RWPE1 (cell line): ENCODE data around the gene PBX3.

Experiments used
- CTCF ChIA-PET: fragments of 350-600 bp; sonication (Branson Sonifier 250); formaldehyde crosslinking; extraction: SDS; loops from one replicate; lab custom pipeline; 2021; lab: Yijun Ruan, JAX
- POLR2A ChIA-PET: fragments of 400-600 bp; formaldehyde crosslinking; extraction: SDS; loops from one replicate; lab custom pipeline; 2020; ENCODE audit warnings: antibody characterized with exemption; ENCODE audit not compliant: low non-redundant PET; lab: Yijun Ruan, JAX
- DNase-seq: peaks from one replicate; pipeline ENCODE4 v3.0.0; 2012; ENCODE audit warnings: low spot score
- H3K27ac ChIP-seq: fragments of 450-650 bp; 2 replicates; pipeline ENCODE4 v1.5.1; 2017
- TF ChIP-seq, protein P1 (sequence below): fragments of 450-650 bp; conservative IDR thresholded peaks from 2 replicates; pipeline ENCODE4 v1.5.1; 2017; ENCODE audit warnings: low read depth, mild to moderate bottlenecking

PBX3 gene

DNA sequence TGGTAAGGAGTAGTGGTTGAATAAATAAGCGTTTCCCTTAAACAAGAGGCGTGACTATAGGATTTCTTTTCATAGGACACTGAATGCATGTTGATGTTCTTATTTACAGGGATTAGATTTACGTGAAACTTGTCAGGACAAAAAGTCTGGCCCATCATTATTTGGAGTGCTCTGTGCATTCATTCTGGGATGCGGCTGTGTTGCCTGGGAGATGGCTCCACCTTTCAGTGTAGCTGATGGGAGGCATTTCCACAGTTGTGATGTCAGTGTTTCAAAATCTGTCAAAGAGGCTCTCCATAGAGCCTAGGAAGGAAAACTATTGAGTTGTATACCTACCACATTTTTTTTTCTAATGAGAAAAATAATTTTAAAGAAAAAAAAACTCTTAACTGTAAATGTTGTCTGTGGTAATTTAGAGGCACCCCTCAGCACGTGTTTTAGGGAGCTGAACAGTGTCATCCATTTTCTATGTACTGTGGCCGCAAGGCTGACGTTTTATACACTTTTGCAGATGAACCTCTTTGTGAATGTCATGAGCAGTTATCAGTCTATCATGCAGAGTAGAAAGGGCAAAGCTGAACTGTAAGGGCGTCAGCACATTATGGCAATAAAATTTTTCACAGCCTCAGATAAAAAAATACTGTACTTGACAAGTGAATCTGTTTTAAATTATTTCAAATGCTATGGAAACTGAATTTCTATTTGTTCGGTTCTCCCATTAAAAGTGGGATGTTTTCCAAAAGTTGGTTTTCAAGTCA, 202.7 kb downstream of the PBX3 start:
- DNase-seq: no peak
- TF ChIP-seq, protein P1, sequence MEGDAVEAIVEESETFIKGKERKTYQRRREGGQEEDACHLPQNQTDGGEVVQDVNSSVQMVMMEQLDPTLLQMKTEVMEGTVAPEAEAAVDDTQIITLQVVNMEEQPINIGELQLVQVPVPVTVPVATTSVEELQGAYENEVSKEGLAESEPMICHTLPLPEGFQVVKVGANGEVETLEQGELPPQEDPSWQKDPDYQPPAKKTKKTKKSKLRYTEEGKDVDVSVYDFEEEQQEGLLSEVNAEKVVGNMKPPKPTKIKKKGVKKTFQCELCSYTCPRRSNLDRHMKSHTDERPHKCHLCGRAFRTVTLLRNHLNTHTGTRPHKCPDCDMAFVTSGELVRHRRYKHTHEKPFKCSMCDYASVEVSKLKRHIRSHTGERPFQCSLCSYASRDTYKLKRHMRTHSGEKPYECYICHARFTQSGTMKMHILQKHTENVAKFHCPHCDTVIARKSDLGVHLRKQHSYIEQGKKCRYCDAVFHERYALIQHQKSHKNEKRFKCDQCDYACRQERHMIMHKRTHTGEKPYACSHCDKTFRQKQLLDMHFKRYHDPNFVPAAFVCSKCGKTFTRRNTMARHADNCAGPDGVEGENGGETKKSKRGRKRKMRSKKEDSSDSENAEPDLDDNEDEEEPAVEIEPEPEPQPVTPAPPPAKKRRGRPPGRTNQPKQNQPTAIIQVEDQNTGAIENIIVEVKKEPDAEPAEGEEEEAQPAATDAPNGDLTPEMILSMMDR: no peak
- ChIA-PET CTCF (interaction anchor here (0.5 to 0.7 kb wide), 4 partner anchors 10 to 408 kb away, joined by 3 to 5 read pairs (median 3); no protein-coding TSS in a partner anchor), POLR2A (no interaction called here)
- no peak overlapping the region for H3K27ac ChIP-seq

DNA sequence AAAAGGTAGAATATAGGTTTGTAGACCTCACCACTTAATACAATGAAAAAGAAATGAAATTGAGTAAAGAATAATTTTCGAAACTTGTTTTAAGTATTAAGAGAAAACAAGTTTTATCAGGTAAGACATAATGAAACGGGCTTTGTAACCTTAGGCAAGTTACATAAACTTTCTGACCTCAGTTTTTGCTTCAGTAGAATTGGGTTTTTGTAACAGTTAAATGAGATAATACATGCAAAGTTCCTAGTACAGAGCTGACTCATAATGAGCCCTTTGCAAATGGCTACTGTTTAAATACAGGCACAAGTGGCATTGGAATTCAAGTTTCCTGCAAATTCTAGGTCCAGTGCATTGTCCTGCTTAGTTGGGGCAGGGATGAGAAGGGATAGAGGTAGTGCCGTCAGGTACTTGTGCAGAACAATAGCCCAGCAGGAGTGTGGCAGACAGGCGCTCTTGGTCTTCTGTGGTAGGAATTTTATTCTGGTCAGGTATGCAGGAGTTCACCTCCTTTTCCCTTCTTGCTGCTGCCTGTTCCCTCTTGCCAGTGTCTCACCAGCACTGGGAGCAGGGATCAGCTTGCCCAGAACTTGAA, 203.8 kb downstream of the PBX3 start:
- no peak for DNase-seq
- CTCF ChIA-PET: no interaction called here

DNA sequence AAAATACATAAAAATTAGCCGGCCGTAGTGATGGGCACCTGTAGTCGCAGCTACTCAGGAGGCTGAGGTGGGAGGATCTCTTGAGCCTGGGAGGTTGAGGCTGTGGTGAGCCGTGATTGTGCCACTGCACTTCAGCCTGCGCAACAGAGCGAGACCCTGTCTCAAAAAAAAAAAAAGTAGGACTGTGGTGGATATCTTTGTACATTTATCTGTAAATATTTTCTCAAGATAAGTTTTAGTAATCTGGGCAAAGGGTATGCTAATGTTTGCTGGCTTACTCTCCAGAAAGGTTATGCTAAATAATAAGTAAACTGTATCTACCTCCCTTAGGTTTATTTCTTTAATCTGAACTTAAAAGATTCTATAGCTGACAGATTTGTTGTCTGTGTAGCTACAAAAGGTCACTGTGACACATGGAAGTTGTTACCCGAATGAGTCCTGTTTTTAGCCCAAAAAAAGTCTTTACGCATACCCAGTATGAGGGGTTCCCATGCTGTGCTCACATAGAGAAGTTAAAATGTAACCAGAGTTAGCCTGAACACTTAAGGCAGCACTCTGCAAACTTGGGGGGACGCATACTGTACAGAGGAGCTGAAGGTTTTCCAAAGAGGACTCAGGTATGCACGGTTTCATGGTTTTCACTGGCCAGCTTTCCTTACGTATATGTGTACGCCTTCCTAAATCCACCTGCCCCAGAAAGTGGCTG, 206.3 kb downstream of the PBX3 start:
- no peak for DNase-seq
- CTCF ChIA-PET: no interaction called here
- POLR2A ChIA-PET: interaction anchor here (0.7 kb wide), 1 partner anchor 45 kb away, joined by 5 read pairs; no protein-coding TSS in a partner anchor
- H3K27ac ChIP-seq: no peak overlapping the region
- TF ChIP-seq, protein P1: no peak

More for the DNA sequence above, 203.8 kb downstream of the PBX3 start:
- no peak overlapping the region; the same call in 1 of the 2 replicates for H3K27ac ChIP-seq
- TF ChIP-seq, protein P1: no peak
- POLR2A ChIA-PET: no interaction called here

DNA sequence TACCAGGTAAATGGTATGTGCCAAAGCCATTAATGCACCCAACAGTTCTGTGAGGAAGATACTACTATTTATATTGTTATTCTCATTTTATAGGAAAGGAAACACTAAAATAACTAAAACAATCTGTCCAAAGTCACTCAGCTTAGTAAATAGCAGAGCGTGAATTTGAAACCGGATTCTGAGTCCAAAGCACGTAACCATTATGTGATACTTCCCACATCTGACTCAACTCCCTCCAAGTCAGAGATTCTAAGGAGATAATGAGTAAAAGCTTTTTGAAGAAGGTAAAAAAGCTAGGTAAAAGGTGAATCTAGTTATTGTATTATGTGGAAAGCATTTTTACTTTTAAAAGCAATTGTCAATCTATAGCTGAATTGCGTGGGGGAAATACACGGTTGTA, 208.9 kb downstream of the PBX3 start:
- no peak for DNase-seq
- TF ChIP-seq, protein P1: no peak
- no peak overlapping the region for H3K27ac ChIP-seq
- ChIA-PET POLR2A (no interaction called here), CTCF (interaction anchor here (0.7 to 0.8 kb wide), 2 partner anchors 354 to 380 kb away, joined by 3 read pairs; no protein-coding TSS in a partner anchor)

DNA sequence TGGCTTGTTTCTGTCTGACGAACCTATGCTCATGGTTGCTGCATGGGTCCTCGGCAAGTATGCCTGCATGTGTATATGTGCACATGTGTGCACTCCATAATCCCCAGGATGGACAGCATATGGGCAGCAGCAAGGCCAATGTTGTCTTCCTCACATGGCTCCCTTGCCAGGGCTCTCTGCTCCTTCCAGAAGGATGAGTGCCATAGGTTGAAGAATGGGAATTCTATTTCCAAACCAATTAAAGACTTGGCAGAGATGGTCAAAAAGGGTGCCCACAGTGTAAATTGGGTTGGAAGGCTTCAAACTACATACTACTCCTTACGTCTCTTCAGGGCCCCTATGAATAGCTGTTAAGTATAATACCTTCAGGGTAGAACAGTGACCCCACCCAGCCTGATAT, 212.1 kb downstream of the PBX3 start:
- H3K27ac ChIP-seq: no peak overlapping the region
- CTCF ChIA-PET: no interaction called here
- POLR2A ChIA-PET: no interaction called here
- DNase-seq: no peak
- TF ChIP-seq, protein P1: no peak

DNA sequence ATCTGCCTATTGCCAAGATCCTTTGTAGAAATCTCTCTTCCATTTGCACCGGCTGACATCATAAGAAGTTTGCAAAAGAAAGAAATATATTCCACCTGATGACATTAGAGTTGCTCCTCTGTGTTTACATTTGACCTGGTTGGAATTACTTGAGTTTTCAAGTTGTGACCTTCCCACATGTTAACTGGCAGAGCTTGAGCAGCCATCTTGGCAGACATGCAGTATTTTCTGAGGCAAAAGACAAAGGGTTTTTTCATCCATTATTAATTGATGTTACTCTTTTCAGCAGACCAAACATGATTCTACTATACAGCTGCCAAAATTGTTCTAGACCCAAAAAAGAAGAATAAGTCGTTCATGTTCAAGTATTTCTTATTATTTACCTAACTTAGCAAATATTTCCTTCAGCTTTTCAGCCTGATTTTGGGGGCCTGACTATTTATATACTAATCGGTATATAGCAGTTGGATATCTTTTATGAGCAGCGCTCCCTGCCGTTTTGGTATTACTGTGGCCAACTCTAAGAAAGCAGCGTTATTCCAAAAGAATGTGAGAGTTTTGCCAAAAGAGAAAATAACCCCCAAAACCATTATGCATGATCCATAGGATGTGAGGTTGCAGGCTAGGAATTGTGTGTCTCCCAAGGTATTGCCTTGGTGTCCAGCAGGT, 212.9 kb downstream of the PBX3 start:
- DNase-seq: no peak
- ChIA-PET POLR2A (no interaction called here), CTCF (interaction anchor here (0.6 kb wide), 1 partner anchor 751 kb away, joined by 3 read pairs; no protein-coding TSS in a partner anchor)
- H3K27ac ChIP-seq: no peak overlapping the region
- TF ChIP-seq, protein P1: no peak
